ENCODE measurements around the gene GNL3L.
"Not testable (repeated sequence)": the region's sequence is repeated elsewhere in the genome, so short reads cannot be mapped to it uniquely, and the experiment has no call there.

The GNL3L gene

GRCh38 chrX:54529552-54530356, at the start of gene GNL3L:
Gene GNL3L, plus strand, starts transcription at chrX:54530219. Its CDS starts 2,348 bp downstream, at chrX:54532567.
- WGBS (ENCODE audit: insufficient coverage, insufficient read length), result no CpG with 5 or more reads among the region's 51 CpGs
- no peaks in the 10 kb centered on the region for H3K4me1 ChIP-seq (ENCODE audit: control insufficient read depth, insufficient read depth, low read length)
- DNase-seq (ENCODE audit: low read depth, low spot score), result no peak
- H3K27me3 ChIP-seq (ENCODE audit: control insufficient read depth, insufficient read depth, low read length), result no peaks in the 10 kb centered on the region
- no peaks in the 10 kb centered on the region; the same call in 1 of the 2 replicates for H3K36me3 ChIP-seq (ENCODE audit: control insufficient read depth, insufficient read depth, low read length)
- peak within 1 kb of the TSS; percentile 86 for H3K4me3 ChIP-seq (ENCODE audit: low read length)
- no peaks in the 10 kb centered on the region for H3K9me3 ChIP-seq (ENCODE audit: control insufficient read depth, insufficient read depth, low read length)
- no peak within 1 kb of the TSS for H3K27ac ChIP-seq (ENCODE audit: low read length)

- Histone ChIP-seq H3K4me1 (ENCODE audit: control insufficient read depth, insufficient read depth, low read length) (peaks cover 9% of the 10 kb centered on the region), H3K27ac (ENCODE audit: low read length) (no peak overlapping the region), H3K36me3 (ENCODE audit: control insufficient read depth, insufficient read depth, low read length) (no peaks in the 10 kb centered on the region), H3K9me3 (ENCODE audit: control insufficient read depth, insufficient read depth, low read length) (no peaks in the 10 kb centered on the region), H3K4me3 (ENCODE audit: low read length) (no peak overlapping the region), H3K27me3 (ENCODE audit: control insufficient read depth, insufficient read depth, low read length) (no peaks in the 10 kb centered on the region)
- no peak for DNase-seq (ENCODE audit: low read depth, low spot score)
- no CpG with 5 or more reads among the region's 21 CpGs for WGBS (ENCODE audit: insufficient coverage, insufficient read length)
These were observed 47.0 kb upstream of the GNL3L start for GRCh38 chrX:54482839-54483593.

- Histone ChIP-seq H3K27ac (ENCODE audit: low read length) (no peak overlapping the region), H3K36me3 (ENCODE audit: control insufficient read depth, insufficient read depth, low read length) (no peaks in the 10 kb centered on the region), H3K9me3 (ENCODE audit: control insufficient read depth, insufficient read depth, low read length) (no peaks in the 10 kb centered on the region), H3K27me3 (ENCODE audit: control insufficient read depth, insufficient read depth, low read length) (no peaks in the 10 kb centered on the region), H3K4me1 (ENCODE audit: control insufficient read depth, insufficient read depth, low read length) (peaks cover 9% of the 10 kb centered on the region), H3K4me3 (ENCODE audit: low read length) (no peak overlapping the region)
- no CpG with 5 or more reads among the region's 9 CpGs for WGBS (ENCODE audit: insufficient coverage, insufficient read length)
- no peak for DNase-seq (ENCODE audit: low read depth, low spot score)
These were observed 46.1 kb upstream of the GNL3L start for GRCh38 chrX:54483946-54484345.

GRCh38 chrX:54484666-54485065, 45.4 kb upstream of the GNL3L start:
- H3K27me3 ChIP-seq (ENCODE audit: control insufficient read depth, insufficient read depth, low read length), result no peaks in the 10 kb centered on the region
- no peaks in the 10 kb centered on the region for H3K36me3 ChIP-seq (ENCODE audit: control insufficient read depth, insufficient read depth, low read length)
- no peaks in the 10 kb centered on the region for H3K9me3 ChIP-seq (ENCODE audit: control insufficient read depth, insufficient read depth, low read length)
- H3K4me1 ChIP-seq (ENCODE audit: control insufficient read depth, insufficient read depth, low read length), result peaks cover 9% of the 10 kb centered on the region
- no peak for DNase-seq (ENCODE audit: low read depth, low spot score)
- WGBS (ENCODE audit: insufficient coverage, insufficient read length), result no CpG with 5 or more reads among the region's 3 CpGs
- no peak overlapping the region for H3K4me3 ChIP-seq (ENCODE audit: low read length)
- no peak overlapping the region for H3K27ac ChIP-seq (ENCODE audit: low read length)

GRCh38 chrX:54489819-54490218, 40.2 kb upstream of the GNL3L start:
- no CpG with 5 or more reads among the region's 5 CpGs for WGBS (ENCODE audit: insufficient coverage, insufficient read length)
- H3K4me1 ChIP-seq (ENCODE audit: control insufficient read depth, insufficient read depth, low read length); H3K27ac ChIP-seq (ENCODE audit: low read length): not testable (repeated sequence)

GRCh38 chrX:54492340-54492739, 37.7 kb upstream of the GNL3L start:
- DNase-seq (ENCODE audit: low read depth, low spot score), result no peak
- Histone ChIP-seq H3K9me3 (ENCODE audit: control insufficient read depth, insufficient read depth, low read length) (no peaks in the 10 kb centered on the region), H3K36me3 (ENCODE audit: control insufficient read depth, insufficient read depth, low read length) (no peaks in the 10 kb centered on the region; the same call in 1 of the 2 replicates), H3K4me3 (ENCODE audit: low read length) (no peak overlapping the region), H3K4me1 (ENCODE audit: control insufficient read depth, insufficient read depth, low read length) (peaks cover 3% of the 10 kb centered on the region; the same call in 1 of the 2 replicates), H3K27me3 (ENCODE audit: control insufficient read depth, insufficient read depth, low read length) (no peaks in the 10 kb centered on the region), H3K27ac (ENCODE audit: low read length) (no peak overlapping the region)
- no CpG with 5 or more reads among the region's 6 CpGs for WGBS (ENCODE audit: insufficient coverage, insufficient read length)

More at GRCh38 chrX:54489819-54490218, 40.2 kb upstream of the GNL3L start:
- H3K27me3 ChIP-seq (ENCODE audit: control insufficient read depth, insufficient read depth, low read length); H3K4me3 ChIP-seq (ENCODE audit: low read length); H3K9me3 ChIP-seq (ENCODE audit: control insufficient read depth, insufficient read depth, low read length); DNase-seq (ENCODE audit: low read depth, low spot score); H3K36me3 ChIP-seq (ENCODE audit: control insufficient read depth, insufficient read depth, low read length): not testable (repeated sequence)

- Histone ChIP-seq H3K27me3 (ENCODE audit: control insufficient read depth, insufficient read depth, low read length) (no peaks in the 10 kb centered on the region), H3K36me3 (ENCODE audit: control insufficient read depth, insufficient read depth, low read length) (no peaks in the 10 kb centered on the region; the same call in 1 of the 2 replicates), H3K27ac (ENCODE audit: low read length) (no peak overlapping the region), H3K9me3 (ENCODE audit: control insufficient read depth, insufficient read depth, low read length) (no peaks in the 10 kb centered on the region), H3K4me3 (ENCODE audit: low read length) (peak overlapping the region; percentile 72; the same call in 1 of the 2 replicates), H3K4me1 (ENCODE audit: control insufficient read depth, insufficient read depth, low read length) (peaks cover 3% of the 10 kb centered on the region; the same call in 1 of the 2 replicates)
- no peak for DNase-seq (ENCODE audit: low read depth, low spot score)
- WGBS (ENCODE audit: insufficient coverage, insufficient read length), result no CpG with 5 or more reads among the region's 10 CpGs
These were observed 35.6 kb upstream of the GNL3L start for GRCh38 chrX:54494166-54494988.

GRCh38 chrX:54494989-54495813, 34.8 kb upstream of the GNL3L start:
- Histone ChIP-seq H3K27ac (ENCODE audit: low read length) (no peak overlapping the region), H3K9me3 (ENCODE audit: control insufficient read depth, insufficient read depth, low read length) (no peaks in the 10 kb centered on the region), H3K27me3 (ENCODE audit: control insufficient read depth, insufficient read depth, low read length) (no peaks in the 10 kb centered on the region), H3K36me3 (ENCODE audit: control insufficient read depth, insufficient read depth, low read length) (no peaks in the 10 kb centered on the region; the same call in 1 of the 2 replicates), H3K4me3 (ENCODE audit: low read length) (peak overlapping the region; percentile 72; the same call in 1 of the 2 replicates), H3K4me1 (ENCODE audit: control insufficient read depth, insufficient read depth, low read length) (peaks cover 3% of the 10 kb centered on the region; the same call in 1 of the 2 replicates)
- no CpG with 5 or more reads among the region's 86 CpGs for WGBS (ENCODE audit: insufficient coverage, insufficient read length)
- DNase-seq (ENCODE audit: low read depth, low spot score), result no peak

- Histone ChIP-seq H3K4me1 (ENCODE audit: control insufficient read depth, insufficient read depth, low read length) (peaks cover 3% of the 10 kb centered on the region; the same call in 1 of the 2 replicates), H3K27ac (ENCODE audit: low read length) (no peak within 1 kb of the TSS), H3K4me3 (ENCODE audit: low read length) (peak within 1 kb of the TSS; percentile 72; the same call in 1 of the 2 replicates), H3K9me3 (ENCODE audit: control insufficient read depth, insufficient read depth, low read length) (no peaks in the 10 kb centered on the region), H3K36me3 (ENCODE audit: control insufficient read depth, insufficient read depth, low read length) (no peaks in the 10 kb centered on the region; the same call in 1 of the 2 replicates), H3K27me3 (ENCODE audit: control insufficient read depth, insufficient read depth, low read length) (no peaks in the 10 kb centered on the region)
- no CpG with 5 or more reads among the region's 51 CpGs for WGBS (ENCODE audit: insufficient coverage, insufficient read length)
- DNase-seq (ENCODE audit: low read depth, low spot score), result no peak
These were observed 34.1 kb upstream of the GNL3L start, which contains the start of gene FGD1 for GRCh38 chrX:54495814-54496516. Gene FGD1, minus strand, starts transcription at chrX:54496234. Its CDS starts 802 bp downstream, at chrX:54495432.

Measured in iPS DF 6.9 (cell line).